ENCODE results near the gene CXCR2.
"Not testable (repeated sequence)": the region's sequence is repeated elsewhere in the genome, so short reads cannot be mapped to it uniquely, and the experiment has no call there.

Gene CXCR2
- 0 to 1.8 (median 1.2) reads per million in 4 experiments for total RNA-seq

DNA sequence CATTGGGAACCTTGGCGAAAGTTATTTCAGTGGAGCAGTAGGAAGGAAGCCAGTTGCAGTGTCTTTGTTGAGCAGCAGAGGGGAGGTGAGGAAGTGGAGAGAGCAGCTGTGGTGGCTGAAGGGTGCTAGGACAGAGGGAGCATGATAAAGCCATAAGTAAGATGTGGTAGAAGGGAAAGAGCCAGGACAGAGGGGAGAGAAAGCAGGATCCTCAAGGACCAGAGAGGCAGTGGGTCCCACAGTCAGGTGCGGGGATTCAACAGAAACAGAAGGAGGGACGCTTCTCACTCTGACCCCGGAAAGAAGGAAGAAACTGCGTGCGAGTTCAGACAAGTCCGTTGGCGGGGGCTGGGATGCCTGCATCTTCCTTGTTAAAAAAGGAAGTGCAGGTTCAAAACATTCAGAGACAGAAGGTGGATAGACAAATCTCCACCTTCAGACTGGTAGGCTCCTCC, at the start of gene CXCR2:
CXCR2 (plus strand) TSS at position 403 of the 455 bp plus-strand sequence. CDS start 8,774 bp downstream, outside the sequence.
- DNase-seq: no peak

DNA sequence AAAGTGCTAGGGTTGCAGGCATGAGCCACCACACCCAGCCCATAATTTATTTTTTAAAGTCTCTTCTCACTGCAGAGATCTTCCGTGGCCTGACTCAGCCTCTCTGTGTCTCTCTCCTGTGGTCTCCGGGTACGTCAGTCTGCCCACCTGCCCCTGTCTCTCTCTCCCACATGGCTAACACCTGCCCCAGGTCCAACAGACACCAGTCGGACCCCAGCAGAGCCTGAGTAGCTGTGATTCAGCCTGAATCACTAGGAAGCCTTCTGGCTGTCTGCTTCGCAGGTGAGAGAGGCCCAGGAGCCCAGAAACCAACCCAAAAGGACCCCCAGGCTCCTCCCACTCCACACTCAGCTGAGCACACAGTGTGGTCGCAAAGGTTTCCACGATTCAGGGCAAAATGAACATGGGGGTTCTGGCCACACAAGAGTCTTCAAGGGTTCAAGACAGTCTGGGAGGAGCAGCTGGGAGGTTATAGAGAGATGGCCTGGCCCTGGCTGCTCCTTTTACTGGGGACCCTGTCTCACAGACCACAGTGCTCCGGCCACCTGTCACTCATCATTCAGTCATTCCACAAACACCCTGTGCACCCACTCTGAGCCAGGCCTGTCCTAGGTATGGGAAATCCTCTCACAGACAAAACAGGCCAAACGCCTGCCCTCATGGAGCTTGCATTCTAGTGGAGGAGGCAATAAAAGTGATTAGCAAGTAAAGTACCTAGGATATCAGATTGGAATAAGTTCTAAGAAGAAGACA, 48.2 kb upstream of the CXCR2 start:
- DNase-seq: no peak

DNA sequence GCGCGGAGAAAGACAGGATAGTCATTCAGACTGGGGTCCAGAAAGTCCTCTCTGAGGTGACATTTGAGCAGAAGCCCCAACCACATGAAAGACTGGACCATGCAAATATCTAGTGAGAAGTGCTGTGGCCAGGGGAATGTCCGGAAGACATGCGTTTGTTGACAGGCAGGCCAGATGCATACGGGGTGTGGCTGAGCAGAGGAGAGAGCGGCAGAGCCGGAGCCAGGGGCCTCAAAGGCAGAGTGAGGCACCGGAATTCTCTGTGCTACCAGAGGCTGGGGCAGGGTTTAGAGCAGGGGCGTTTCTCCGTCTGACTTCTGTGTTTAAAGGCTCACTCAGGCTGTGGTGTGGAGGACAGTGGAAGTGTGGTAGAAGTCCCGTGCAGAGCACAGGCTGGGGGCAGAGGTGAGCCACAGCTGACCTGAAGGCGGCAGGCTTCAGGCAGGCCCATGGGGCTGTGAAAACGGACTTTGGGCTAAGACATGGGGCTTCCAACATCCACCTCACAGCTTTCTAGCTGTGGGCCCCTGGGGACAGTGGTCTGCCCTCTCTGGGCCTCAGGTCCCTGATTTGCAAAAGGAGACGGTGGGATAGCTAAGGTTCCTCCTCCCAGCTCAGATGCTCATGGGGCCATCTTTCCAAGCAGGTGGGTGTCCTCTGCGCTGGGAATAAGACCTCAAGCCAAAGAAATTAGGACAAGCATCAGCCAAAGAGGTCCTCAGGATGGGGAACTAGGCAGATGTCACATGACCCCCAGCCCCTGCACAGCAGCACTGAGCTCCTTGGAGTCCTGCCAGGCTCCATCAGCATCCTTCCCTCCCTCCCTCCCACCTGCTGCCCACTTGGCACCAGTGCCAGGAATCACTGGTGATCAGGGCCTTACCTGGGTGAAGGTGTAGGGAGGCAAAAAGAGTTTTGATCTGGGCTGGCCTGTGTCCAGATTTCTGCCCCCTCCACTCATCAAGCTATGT, 45.6 kb upstream of the CXCR2 start:
- DNase-seq: no peak

DNA sequence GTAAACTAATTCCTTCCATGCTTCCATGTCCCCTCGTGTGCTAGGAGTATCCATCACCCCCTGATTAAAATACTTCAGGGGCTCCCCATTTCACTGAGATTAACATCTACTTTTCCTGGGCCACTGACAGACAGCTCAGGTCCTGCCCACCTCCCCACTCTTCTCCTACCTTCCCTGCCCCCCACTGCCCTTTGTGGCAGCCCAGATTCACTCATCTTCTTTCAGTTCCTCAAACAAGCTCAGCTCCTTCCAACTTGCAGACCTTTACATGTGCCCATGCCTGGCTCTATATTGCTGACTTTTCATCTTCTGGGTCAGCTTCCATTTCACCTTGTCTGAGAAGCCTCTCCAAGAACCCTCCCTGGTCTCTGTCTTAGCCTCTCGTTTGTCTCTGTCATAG, 44.8 kb upstream of the CXCR2 start:
- DNase-seq: no peak

DNA sequence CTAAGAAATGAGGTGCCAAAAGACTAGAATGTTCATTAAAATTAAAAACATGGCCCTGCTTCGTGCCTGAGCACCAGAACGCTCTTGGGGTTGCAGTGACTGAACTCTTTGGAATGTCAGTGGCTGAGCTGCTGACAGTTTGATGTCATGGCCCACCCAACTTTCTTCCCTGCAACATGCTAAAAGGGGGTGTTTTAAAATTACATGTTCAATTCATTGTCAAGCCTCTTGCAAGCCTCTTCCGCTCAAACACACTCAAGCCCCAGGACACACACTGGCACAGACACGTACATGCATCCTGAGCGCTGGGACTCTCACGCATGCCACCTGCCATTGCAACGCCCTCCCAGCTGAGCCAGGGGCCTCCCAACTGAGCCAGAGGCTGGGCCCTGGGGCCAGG, 44.1 kb upstream of the CXCR2 start:
- DNase-seq: no peak

DNA sequence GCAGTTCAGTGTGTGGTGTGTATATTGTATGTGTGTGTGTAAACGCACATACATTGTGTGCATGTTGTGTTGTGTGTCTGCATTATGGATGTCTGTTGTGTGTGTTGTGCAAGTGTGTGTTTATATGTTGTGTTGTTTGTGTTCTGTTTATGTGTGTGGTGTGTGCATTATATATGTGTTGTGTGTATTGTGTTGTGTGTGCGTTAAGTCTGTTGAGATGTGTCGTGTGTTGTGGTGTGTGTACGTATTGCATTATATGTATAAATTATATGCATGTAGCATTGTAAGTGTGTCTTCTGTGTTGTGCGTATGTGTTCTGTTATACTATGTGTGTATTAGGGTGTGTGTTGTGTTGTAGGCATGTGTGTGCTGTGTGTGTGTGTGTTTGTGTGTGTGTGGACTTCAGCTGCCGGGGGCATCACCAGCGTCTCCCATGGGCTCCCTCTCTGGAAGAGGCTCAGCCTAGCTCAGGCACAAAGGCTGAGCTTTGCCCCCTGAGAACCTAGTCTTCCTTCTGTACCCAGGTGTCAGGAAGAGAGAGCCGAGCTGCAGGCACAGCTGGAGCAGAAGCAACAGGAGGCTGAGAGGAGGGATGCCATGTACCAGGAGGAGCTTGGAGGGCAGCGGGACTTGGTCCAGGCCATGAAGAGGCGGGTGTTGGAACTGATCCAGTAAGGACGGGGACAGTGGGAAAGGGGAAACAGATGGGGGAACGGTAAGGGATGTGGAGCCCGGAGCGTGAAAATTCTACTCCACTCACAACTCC, 43.1 kb upstream of the CXCR2 start:
- DNase-seq: no peak

DNA sequence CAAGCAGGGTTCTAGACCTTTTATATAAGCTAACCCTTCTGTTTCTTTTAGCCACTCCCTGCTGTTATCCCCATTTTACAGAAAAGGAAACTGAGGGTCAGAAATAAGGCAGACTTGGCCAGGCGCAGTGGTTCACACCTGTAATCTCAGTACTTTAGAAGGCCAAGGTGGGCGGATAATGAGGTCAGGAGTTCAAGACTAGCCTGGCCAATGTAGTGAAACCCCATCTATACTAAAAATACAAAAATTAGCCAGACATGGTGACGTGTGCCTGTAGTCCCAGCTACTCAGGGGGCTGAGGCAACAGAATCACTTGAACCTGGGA, 42.5 kb upstream of the CXCR2 start:
- DNase-seq: no peak

DNA sequence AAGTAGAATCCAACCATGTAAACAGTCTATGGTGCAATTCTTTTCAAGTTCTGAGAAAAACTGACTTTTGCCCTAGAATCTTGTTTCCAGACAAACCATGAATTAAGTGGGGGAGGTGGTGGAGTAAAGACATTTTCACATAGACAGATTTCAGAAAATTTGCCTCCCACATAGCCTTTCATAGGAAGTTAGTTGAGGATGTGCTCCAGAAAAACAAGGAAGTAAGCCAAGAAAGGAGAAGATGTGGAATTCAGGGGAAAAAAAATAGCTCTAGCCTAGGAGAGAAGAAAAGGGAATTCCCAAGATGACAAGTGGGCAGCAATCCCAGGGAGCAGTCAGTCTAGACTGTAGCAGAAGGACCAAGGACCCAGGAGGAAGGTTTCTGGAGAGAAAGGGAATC, 39.4 kb upstream of the CXCR2 start:
- no peak for DNase-seq

DNA sequence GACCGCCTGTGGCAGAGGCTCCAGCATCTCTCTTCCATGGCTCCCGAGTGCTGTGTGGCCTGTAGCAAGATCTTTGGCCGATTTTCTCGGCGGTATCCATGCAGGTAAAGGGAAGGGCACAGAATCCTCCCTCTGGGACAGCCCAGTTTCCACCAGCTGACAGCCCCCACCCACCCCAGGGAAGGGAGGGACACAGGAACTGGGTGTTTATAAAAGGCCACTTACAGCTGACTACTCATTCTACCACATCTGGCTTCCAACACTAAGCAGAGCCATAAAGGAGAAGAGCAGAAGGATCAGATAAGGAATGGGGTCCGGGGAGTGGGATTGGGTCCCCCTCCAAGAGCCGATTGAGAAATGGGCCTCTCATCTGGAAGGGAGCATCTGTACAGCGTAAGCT, 36.6 kb upstream of the CXCR2 start:
- no peak for DNase-seq

DNA sequence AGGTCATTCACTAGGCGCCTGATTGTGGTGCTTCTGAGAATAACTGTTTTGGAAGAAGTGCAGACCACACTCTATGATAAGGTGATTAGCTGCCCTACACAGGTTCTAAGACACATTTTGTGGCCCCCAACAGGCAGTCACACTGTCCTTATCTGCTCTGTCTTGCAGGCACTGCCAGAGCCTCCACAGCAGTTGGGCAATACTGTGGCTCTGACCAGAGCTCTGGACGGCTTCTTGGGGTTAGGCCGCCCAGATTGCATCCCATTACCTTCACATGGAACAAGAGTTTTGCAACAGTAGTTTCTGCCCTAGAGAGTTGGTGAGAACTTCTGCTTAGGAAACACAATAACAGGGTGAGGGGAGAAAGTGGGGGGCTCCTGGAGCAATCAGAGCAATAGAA, 34.1 kb upstream of the CXCR2 start:
- no peak for DNase-seq

DNA sequence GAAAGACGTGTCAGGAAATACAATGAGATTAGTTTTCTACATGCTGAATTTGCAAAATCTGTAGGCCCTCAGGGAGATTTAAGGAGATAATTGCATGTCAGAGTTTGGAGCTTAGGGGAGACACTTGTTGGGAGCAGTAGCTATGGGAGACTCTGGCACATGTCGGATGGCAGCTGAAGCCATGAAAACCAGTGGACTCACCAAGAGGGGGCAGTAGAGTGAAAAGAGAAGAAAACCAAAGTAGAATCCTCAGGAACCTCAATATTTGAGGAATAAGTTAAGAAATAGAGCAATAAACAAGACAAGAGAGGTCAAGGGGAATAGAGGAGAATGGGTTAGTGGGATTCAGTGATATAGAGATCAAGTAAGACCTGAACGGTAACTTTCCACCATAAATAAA, 31.9 kb upstream of the CXCR2 start:
- DNase-seq: no peak

DNA sequence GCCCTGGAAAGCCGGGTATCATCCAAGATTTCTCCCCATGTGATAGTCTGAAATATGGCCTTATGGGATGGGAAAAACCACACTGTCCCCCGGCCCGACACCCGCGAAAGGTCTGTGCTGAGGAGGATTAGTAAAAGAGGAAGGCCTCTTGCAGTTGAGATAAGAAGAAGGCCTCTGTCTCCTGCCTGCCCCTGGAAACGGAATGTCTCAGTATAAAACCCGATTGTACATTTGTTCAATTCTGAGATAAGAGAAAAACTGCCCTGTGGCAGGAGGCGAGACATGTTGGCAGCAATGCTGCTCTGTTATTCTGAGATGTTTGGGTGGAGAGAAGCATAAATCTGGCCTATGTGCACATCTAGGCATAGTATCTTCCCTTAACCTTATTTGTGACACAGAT, 30.0 kb upstream of the CXCR2 start:
- no peak for DNase-seq

DNA sequence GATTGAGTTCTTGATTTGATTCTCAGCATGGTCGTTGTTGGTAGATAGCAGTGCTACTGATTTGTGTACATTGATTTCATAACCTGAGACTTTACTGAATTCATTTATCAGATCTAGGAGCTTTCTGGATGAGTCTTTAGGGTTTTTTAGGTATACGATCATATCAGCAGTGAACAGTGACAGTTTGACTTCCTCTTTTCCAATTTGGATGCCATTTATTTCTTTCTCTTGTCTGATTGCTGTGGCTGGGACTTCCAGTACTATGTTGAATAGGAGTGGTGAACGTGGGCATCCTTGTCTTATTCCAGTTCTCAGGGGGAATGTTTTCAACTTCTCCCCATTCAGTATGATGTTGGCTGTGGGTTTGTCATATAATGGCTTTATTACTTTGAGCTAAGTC, 27.9 kb upstream of the CXCR2 start:
- no peak for DNase-seq

DNA sequence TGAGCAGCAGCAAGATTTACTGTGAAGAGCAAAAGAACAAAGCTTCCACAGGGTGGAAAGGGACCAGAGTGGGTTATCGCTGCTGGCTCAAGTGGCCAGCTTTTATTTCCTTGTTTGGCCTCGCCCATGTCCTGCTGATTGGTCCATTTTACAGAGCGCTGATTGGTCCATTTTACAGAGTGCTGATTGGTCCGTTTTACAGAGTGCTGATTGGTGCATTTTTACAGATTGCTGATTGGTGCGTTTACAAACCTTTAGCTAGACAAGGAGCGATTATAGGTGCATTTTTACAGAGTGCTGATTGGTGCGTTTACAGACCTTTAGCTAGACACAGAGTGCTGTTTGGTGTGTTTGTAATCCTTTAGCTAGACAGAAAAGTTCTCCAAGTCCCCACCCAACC, 17.0 kb upstream of the CXCR2 start:
- DNase-seq: not testable (repeated sequence)

DNA sequence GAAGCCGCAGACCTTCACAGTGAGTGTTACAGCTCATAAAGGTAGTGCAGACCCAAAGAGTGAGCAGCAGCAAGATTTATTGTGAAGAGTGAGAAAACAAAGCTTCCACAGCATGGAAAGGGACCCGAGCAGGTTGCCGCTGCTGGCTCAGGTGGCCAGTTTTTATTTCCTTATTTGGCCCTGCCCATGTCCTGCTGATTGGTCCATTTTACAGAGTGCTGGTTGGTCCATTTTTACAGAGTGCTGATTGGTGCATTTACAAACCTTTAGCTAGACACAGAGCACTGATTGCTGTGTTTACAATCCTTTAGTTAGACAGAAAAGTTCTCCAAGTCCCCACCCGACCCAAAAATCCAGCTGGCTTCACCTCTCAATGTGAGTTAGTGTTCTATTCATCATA, 4.0 kb upstream of the CXCR2 start:
- not testable (repeated sequence) for DNase-seq

DNA sequence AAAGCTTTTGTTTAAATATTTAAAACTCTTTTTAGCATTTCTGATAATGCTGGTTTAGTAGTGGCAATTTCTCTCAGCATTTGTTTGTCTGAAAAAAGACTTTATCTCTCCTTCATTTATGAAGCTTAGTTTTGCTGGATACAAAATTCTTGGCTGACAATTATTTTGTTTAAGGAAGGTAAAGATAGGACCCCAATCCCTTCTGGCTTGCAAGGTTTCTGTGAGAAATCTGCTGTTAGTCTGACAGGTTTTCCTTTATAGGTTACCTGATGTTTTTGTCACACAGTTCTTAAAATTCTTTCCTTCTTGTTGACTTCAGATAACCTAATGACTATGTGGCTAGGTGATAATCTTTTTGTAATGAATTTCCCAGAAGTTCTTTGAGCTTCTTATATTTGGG, 3.5 kb upstream of the CXCR2 start:
- not testable (repeated sequence) for DNase-seq

DNA sequence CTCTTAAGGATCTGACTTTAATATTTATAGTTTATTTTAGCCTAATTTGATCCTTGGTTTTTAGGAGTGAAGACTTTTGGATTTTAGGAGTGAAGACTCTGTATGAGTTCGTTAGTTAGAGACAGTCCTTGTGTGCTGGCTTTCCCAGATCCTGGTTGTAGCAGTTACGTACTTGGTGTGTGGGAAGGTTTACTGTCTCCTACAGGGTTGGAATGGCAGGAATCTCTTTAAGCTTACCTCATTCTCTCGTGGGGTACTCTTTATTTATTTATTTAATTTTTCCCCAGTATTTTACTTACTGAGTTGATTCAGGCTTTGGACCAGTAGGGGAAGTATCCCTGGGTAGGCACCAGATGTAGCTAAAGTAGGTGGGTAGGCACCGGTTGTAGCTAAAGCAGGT, 1.8 kb upstream of the CXCR2 start:
- no peak for DNase-seq

DNA sequence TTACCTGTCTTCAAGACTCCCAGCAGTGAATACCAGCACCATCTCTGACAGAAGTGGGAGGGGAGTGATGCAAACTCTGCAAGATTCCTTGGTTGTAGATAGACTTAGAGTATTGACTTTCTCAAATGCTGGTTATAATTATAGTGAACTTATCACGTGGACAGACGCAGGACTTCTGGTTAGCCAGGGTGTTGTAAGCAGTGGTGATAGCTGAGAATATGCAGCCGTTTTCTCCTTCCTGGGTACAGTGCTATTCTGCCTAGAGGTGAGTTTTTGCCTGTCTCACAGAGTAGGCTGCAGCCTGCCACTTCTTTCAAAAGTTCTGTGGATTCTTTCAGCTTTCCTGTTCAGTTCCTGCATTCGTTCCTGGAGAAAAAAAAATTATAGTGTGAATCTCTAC, 733 bp upstream of the CXCR2 start:
- no peak for DNase-seq

DNA sequence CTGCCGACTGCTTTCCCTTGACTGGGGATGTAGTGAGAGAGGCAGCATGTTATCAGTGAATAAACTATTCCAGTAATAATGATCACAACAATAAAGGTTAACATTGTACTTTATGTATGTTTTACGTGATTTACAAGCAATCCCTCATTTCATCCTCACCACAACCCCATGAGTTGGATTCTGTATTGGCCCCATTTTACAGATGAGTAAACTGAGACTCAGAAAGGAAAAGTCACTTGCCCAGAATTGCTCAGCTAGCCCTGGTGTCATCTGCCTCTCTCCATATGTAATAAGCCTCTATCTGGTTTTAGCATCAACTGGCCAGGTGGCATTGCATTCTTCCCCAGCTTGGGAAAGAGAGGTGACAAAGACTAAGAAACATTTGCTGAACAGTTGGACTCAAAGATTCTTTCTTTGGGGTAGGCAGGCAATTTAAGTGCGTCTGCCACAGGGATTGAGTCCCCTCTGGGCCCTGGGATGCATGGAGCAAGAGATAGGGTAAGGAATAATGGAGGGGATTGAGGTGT, 2.2 kb downstream of the CXCR2 start:
- DNase-seq: no peak

DNA sequence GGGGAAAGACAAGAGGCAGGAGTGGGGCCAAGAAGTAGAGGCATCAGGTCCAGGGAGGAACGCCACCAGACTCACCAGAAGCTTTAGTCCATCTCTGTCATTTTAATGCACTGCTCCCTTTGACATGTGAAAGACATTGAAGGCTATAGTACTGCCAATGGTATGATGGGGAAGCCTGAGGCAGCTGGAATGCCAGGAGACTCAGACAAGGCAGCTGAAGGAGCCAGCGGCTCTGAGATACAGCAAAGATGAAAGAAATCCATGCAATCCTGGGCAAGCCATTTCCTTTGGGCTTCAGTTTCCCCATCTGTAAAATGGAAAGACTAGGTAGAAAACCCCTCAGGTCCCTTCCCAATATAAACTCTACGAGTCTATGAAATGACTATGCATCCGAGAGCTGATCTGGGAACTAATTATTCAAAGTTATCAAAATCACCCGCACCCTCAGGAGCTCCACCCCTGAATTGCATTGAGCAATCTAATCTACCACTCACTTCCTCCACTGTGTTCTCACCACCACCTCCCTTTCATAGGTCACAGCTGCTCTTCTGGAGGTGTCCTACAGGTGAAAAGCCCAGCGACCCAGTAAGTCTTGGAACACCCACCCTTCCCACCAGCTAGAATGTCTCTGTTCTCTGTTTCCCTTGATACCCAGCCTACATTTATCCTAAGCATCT, 3.1 kb downstream of the CXCR2 start:
- no peak for DNase-seq

DNA sequence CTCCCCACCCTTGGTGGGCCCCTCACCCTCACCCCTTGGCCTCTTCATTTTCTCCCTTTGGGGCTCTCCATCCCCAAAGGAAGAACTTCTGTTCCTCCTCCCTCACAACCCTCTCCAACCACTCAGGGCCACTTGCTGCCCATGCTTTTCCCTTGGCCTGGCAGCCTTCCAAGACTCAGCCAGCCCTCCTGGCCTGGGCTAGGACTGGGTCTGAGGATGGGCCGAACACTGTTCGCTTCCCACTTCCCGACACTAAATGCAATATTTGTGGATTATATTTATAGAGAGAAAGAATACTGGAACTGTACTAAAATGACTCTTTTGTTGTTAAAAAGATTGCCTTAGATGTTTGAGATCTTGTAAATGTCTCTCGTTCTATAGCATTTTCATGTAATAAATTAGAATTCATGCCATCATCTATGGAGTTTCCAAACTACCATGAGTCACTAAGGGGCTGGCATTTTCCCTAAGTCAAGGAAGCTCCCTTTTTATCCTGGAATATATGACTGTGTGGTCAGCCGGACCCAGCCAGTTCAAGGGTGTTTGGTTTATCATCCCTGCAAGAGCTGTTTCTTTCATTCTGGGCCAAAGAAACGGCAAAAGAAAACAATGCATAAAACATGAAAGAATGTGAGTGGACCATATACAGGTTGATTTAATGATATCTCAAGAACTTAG, 3.8 kb downstream of the CXCR2 start:
- no peak for DNase-seq

DNA sequence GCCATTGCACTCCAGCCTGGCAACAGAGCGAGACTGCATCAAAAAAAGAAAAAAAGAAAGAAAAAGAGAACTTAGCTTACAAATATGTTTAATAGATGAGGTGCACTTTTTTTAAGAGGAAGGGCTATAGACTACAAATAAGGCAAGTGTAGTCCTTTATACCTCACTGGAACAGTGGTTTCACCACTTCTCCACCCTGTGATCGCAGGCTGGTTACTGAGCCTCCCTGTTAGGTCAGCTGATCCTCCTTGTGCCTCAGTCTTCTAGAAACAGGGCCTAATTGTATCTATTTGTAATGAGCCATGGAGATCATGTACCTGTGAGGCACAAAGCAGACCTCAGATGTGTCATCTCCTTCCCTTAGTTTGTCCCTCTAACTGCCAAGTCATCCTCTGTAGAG, 4.5 kb downstream of the CXCR2 start:
- no peak for DNase-seq
